GM23338 (cell line): Measurements from ENCODE around the gene LCP1. TPM values are rescaled to one million over a fixed set of nuclear protein-coding genes. Genes with fewer than 3 reads are reported as not detected.

Experiments
- ATAC-seq: fragments of 200-7000 bp; cut with Tn5 transposase; 3 replicates; pipeline ENCODE4 v1.9.1; 2020
- DNase-seq: peaks from one replicate; pipeline ENCODE4 v3.0.0-alpha.2; 2015; ENCODE audit warnings: low spot score
- H2AFZ ChIP-seq: fragments of 200-600 bp; sonication (generic); 2 replicates; pipeline ENCODE4 v1.8.0; 2016; ENCODE audit warnings: antibody characterized with exemption, mild to moderate bottlenecking, moderate library complexity
- H3F3A ChIP-seq: fragments of 200-600 bp; sonication (generic); replicated peaks from 2 replicates; pipeline ENCODE4 v1.8.0; 2017; ENCODE audit warnings: antibody characterized with exemption, mixed run types, low read depth
- H3K27ac ChIP-seq: fragments of 200-600 bp; sonication (generic); 2 replicates; pipeline ENCODE4 v1.6.1; 2016; ENCODE audit warnings: low read depth
- H3K27me3 ChIP-seq: fragments of 200-600 bp; sonication (generic); 2 replicates; pipeline ENCODE4 v1.8.0; 2016; ENCODE audit warnings: mild to moderate bottlenecking, mixed run types, moderate library complexity; ENCODE audit not compliant: insufficient read depth
- H3K36me3 ChIP-seq: fragments of 200-600 bp; sonication (generic); 2 replicates; pipeline ENCODE4 v1.8.0; 2016; ENCODE audit warnings: mild to moderate bottlenecking; ENCODE audit not compliant: insufficient read depth
- H3K4me1 ChIP-seq: fragments of 200-600 bp; sonication (generic); 2 replicates; pipeline ENCODE4 v1.8.0; 2016; ENCODE audit warnings: mild to moderate bottlenecking, moderate library complexity; ENCODE audit not compliant: insufficient read depth
- H3K4me2 ChIP-seq: fragments of 200-600 bp; sonication (generic); 2 replicates; pipeline ENCODE4 v1.7.1; 2017; ENCODE audit warnings: mixed run types
- H3K4me3 ChIP-seq: fragments of 200-600 bp; sonication (generic); 2 replicates; pipeline ENCODE4 v1.6.1; 2016; ENCODE audit warnings: mixed run types
- H3K79me2 ChIP-seq: fragments of 200-600 bp; sonication (generic); replicated peaks from 2 replicates; pipeline ENCODE4 v1.8.0; 2017; ENCODE audit warnings: mild to moderate bottlenecking; ENCODE audit not compliant: insufficient read depth
- H3K9me2 ChIP-seq: fragments of 200-600 bp; sonication (generic); 2 replicates; pipeline ENCODE4 v1.8.0; 2017; ENCODE audit not compliant: insufficient read depth
- H4K20me1 ChIP-seq: fragments of 200-600 bp; sonication (generic); replicated peaks from 2 replicates; pipeline ENCODE4 v1.8.0; 2017; ENCODE audit warnings: mild to moderate bottlenecking; ENCODE audit not compliant: insufficient read depth
- H3K27ac Mint-ChIP-seq: 2 replicates; pipeline ENCODE4 v1.8.0; 2020; ENCODE audit warnings: inconsistent platforms, mild to moderate bottlenecking, moderate library complexity, mixed read lengths
- H3K27me3 Mint-ChIP-seq: 3 replicates; pipeline ENCODE4 v1.8.0; 2022; ENCODE audit warnings: low read depth, mild to moderate bottlenecking, moderate library complexity, mixed read lengths, inconsistent platforms; ENCODE audit not compliant: insufficient read depth, poor library complexity
- H3K36me3 Mint-ChIP-seq: 3 replicates; pipeline ENCODE4 v1.8.0; 2021; ENCODE audit warnings: low read depth, mild to moderate bottlenecking, inconsistent platforms, moderate library complexity, mixed read lengths
- H3K4me1 Mint-ChIP-seq: 3 replicates; pipeline ENCODE4 v1.8.0; 2020; ENCODE audit warnings: mild to moderate bottlenecking, inconsistent platforms, mixed read lengths
- H3K4me3 Mint-ChIP-seq: 3 replicates; pipeline ENCODE4 v1.8.0; 2021; ENCODE audit warnings: moderate library complexity, mild to moderate bottlenecking, inconsistent platforms, mixed read lengths
- H3K9me3 Mint-ChIP-seq: 3 replicates; pipeline ENCODE4 v1.8.0; 2020; ENCODE audit warnings: moderate library complexity, mild to moderate bottlenecking, inconsistent platforms, mixed read lengths
- CTCF ChIP-seq, 2 experiments: fragments of 200-600 bp in 1 of 2; sonication (generic) in 1 of 2; conservative IDR thresholded peaks; 2 replicates each; pipeline versions ENCODE4 v1.5.1 to v1.6.1; 2016 to 2017; ENCODE audit warnings: antibody characterized with exemption in 2 of 2, low read depth in 2 of 2, mild to moderate bottlenecking in 2 of 2, moderate library complexity in 1 of 2
- EZH2phosphoT487 ChIP-seq: fragments of 200-600 bp; sonication (generic); IDR thresholded peaks from one replicate; pipeline ENCODE4 v1.8.1; 2018; ENCODE audit warnings: antibody characterized with exemption; ENCODE audit not compliant: unreplicated experiment
- NANOG ChIP-seq: IDR thresholded peaks from 2 replicates; pipeline ENCODE4 v1.6.1; 2016; ENCODE audit warnings: antibody characterized with exemption, borderline replicate concordance
- POLR2AphosphoS5 ChIP-seq: IDR thresholded peaks from 2 replicates; pipeline ENCODE4 v1.6.1; 2016; ENCODE audit warnings: antibody characterized with exemption, low read depth
- REST ChIP-seq: IDR thresholded peaks from one replicate; pipeline ENCODE4 v1.6.1; 2018; ENCODE audit warnings: antibody characterized with exemption; ENCODE audit not compliant: unreplicated experiment
- ZNF114 ChIP-seq: fragments of 250-450 bp; sonication (Bioruptor Pico); IDR thresholded peaks from 2 replicates; pipeline ENCODE4 v1.5.0; 2020; ENCODE audit warnings: mild to moderate bottlenecking, moderate library complexity
- ZNF331 ChIP-seq: fragments of 250-450 bp; sonication (Bioruptor Pico); IDR thresholded peaks from 2 replicates; pipeline ENCODE4 v1.5.0; 2020; ENCODE audit warnings: low read depth, mild to moderate bottlenecking, moderate library complexity
- ZNF462 ChIP-seq: fragments of 250-450 bp; sonication (Bioruptor Pico); IDR thresholded peaks from 2 replicates; pipeline ENCODE4 v1.5.0; 2020; ENCODE audit warnings: mild to moderate bottlenecking, moderate library complexity
- polyA plus RNA-seq: library from polyadenylated mRNA; unstranded; fragments of >200 nt; fragmentation: Nextera tagmentation; extraction: Ambion mirVana; gene quantifications from 2 replicates; pipeline ENCODE4 v1.2.1, GENCODE V29; 2016
- total RNA-seq: library from RNA; depleted of rRNA; stranded (reverse); fragments of >200 nt; shearing (Covaris generic); gene quantifications from 2 replicates; pipeline ENCODE4 v1.2.3, GENCODE V29; 2014

Gene LCP1
- total and polyA plus RNA-seq, 2 experiments from 2014 or later = 1.9 to 3.4 TPM

DNA sequence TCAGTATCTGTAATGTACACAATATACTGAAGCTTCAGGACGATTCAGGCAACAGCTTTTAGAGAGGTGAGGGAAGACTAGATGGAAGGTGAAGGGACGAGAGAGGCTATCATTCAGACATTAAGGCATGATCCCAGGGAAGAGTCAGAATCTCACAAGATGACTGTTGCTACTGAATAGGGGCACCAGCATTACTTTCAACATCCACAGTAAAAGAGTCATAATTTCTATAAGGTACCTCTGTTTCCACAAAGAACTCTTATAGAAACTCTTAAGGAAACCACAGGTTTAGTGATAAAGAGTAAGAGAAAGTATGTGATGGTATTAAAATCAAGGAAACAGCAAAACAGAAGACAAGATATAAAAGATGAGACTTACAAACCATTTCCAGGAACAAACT, 23.0 kb downstream of the LCP1 start (continued):
- no peak for TF ChIP-seq ZNF462 (CRISPR knock-in tag)
- TF ChIP-seq ZNF114 (CRISPR knock-in tag) = no peak
- no peak for TF ChIP-seq NANOG
- TF ChIP-seq POLR2AphosphoS5 = no peak
- TF ChIP-seq REST = no peak
- no peak for TF ChIP-seq EZH2phosphoT487

- H3K36me3 ChIP-seq = no peaks in the 10 kb centered on the region
- 0 out of 3 replicates have a peak, but pooled peaks cover 6% of the 10 kb centered on the region for H3K36me3 Mint-ChIP-seq
- H3K4me3 Mint-ChIP-seq = no peak overlapping the region
- H4K20me1 ChIP-seq = no peaks in the 10 kb centered on the region
- H2AFZ ChIP-seq = no peak overlapping the region
- no peaks in the 10 kb centered on the region for H3K27me3 ChIP-seq
- no peaks in the 10 kb centered on the region for H3K79me2 ChIP-seq
- no peaks in the 10 kb centered on the region for H3K4me1 ChIP-seq
- ATAC-seq (no peak), DNase-seq (no peak)
- H3K9me3 Mint-ChIP-seq = peaks cover 11% of the 10 kb centered on the region
- peaks cover 2% of the 10 kb centered on the region for H3K27me3 Mint-ChIP-seq
- H3F3A ChIP-seq = no peaks in the 10 kb centered on the region
- no peaks in the 10 kb centered on the region for H3K4me1 Mint-ChIP-seq
- no peak overlapping the region for H3K27ac ChIP-seq
- no peak overlapping the region for H3K4me3 ChIP-seq
- no peaks in the 10 kb centered on the region for H3K9me2 ChIP-seq
- H3K27ac Mint-ChIP-seq = no peak overlapping the region
- H3K4me2 ChIP-seq = no peak overlapping the region
- TF ChIP-seq ZNF331 (CRISPR knock-in tag) (no peak), CTCF (conservative IDR thresholded peaks at IDR 0.05; ENCODE audit: low read depth in 2 of 2) (no peak), REST (no peak)
Measured at GRCh38 chr13:46158222-46158621, 23.8 kb downstream of the LCP1 start.
